SK-N-SH (cell line): ENCODE results near the gene FAM72D. TPM values are rescaled to one million over a fixed set of nuclear protein-coding genes. Genes with fewer than 3 reads are reported as not detected.
"Not testable (repeated sequence)": the region's sequence is repeated elsewhere in the genome, so short reads cannot be mapped to it uniquely, and the experiment has no call there.

Experiments
- CTCF ChIA-PET: fragments of 300-600, 350-600 bp; formaldehyde crosslinking; extraction: SDS; loops from one replicate; lab custom pipeline; 2021; lab: Yijun Ruan, JAX
- POLR2A ChIA-PET: fragments of 350-600 bp; sonication (Branson Sonifier 250); formaldehyde crosslinking; extraction: SDS; loops from one replicate; lab custom pipeline; 2020; ENCODE audit warnings: antibody characterized with exemption, inconsistent platforms; lab: Yijun Ruan, JAX
- DNase-seq: peaks from one replicate; pipeline ENCODE4 v3.0.0; 2012
- H2AFZ ChIP-seq: fragments of 200-600 bp; sonication (generic); 2 replicates; pipeline ENCODE4 v1.8.1; 2016; ENCODE audit warnings: antibody characterized with exemption, mild to moderate bottlenecking, low read depth
- H3F3A ChIP-seq: fragments of 200-600 bp; sonication (generic); replicated peaks from 2 replicates; pipeline ENCODE3; 2016; ENCODE audit warnings: antibody characterized with exemption, mild to moderate bottlenecking; ENCODE audit not compliant: insufficient read depth
- H3K27ac ChIP-seq, 2 experiments: fragments of 200-500 bp in 1 of 2; fragments of 200-600 bp in 1 of 2; sonication (Bioruptor generic) in 1 of 2; sonication (generic), shearing (Covaris generic) in 1 of 2; 2 replicates each; pipeline versions ENCODE4 v1.5.1 to v1.6.1; 2014 to 2016; ENCODE audit warnings: low read depth in 2 of 2, inconsistent platforms in 1 of 2, low read length in 1 of 2, mild to moderate bottlenecking in 1 of 2, mixed read lengths in 1 of 2
- H3K27me3 ChIP-seq: fragments of 200-600 bp; sonication (generic), shearing (Covaris generic); 2 replicates; pipeline ENCODE4 v1.6.1; 2016; ENCODE audit warnings: mixed run types; ENCODE audit not compliant: insufficient read depth
- H3K36me3 ChIP-seq, 2 experiments: fragments of 200-500 bp in 1 of 2; fragments of 200-600 bp in 1 of 2; sonication (Bioruptor generic) in 1 of 2; sonication (generic) in 1 of 2; replicated peaks in 1 of 2; 2 replicates each; pipeline versions ENCODE3 to v1.5.1; 2014 to 2016; ENCODE audit warnings: low read length in 1 of 2, mild to moderate bottlenecking in 1 of 2; ENCODE audit not compliant: insufficient read depth in 2 of 2, control insufficient read depth in 1 of 2
- H3K4me1 ChIP-seq, 2 experiments: fragments of 200-500 bp in 1 of 2; fragments of 200-600 bp in 1 of 2; sonication (Bioruptor generic) in 1 of 2; sonication (generic), shearing (Covaris generic) in 1 of 2; 2 replicates each; pipeline versions ENCODE4 v1.5.1 to v1.6.1; 2014 to 2016; ENCODE audit warnings: low read depth in 1 of 2, low read length in 1 of 2, mixed run types in 1 of 2; ENCODE audit not compliant: insufficient read depth in 2 of 2, control insufficient read depth in 1 of 2
- H3K4me2 ChIP-seq: fragments of 200-600 bp; sonication (generic), shearing (Covaris generic); 2 replicates; pipeline ENCODE4 v1.6.1; 2017; ENCODE audit warnings: mixed run types
- H3K4me3 ChIP-seq, 2 experiments: fragments of 200-500 bp in 1 of 2; fragments of 200-600 bp in 1 of 2; sonication (Bioruptor generic) in 1 of 2; sonication (generic), shearing (Covaris generic) in 1 of 2; 2 replicates each; pipeline versions ENCODE4 v1.5.1 to v1.8.1; 2014 to 2016; ENCODE audit warnings: low read depth in 2 of 2, inconsistent platforms in 1 of 2, low read length in 1 of 2, mild to moderate bottlenecking in 1 of 2, mixed read lengths in 1 of 2, moderate library complexity in 1 of 2
- H3K79me2 ChIP-seq: fragments of 200-600 bp; sonication (generic); 2 replicates; pipeline ENCODE4 v1.8.1; 2017; ENCODE audit warnings: mild to moderate bottlenecking; ENCODE audit not compliant: insufficient read depth
- H3K9ac ChIP-seq: fragments of 200-600 bp; sonication (generic); 2 replicates; pipeline ENCODE4 v1.6.1; 2017; ENCODE audit warnings: mixed run types
- H3K9me2 ChIP-seq: fragments of 200-600 bp; sonication (generic); 2 replicates; pipeline ENCODE4 v1.6.1; 2017; ENCODE audit warnings: mixed run types
- H3K9me3 ChIP-seq: fragments of 200-600 bp; sonication (generic); 2 replicates; pipeline ENCODE4 v1.6.1; 2017; ENCODE audit warnings: mixed run types, mild to moderate bottlenecking, moderate library complexity
- H4K20me1 ChIP-seq: fragments of 200-600 bp; sonication (generic); 2 replicates; pipeline ENCODE4 v1.6.1; 2017; ENCODE audit warnings: mild to moderate bottlenecking, mixed run types; ENCODE audit not compliant: insufficient read depth
- WGBS: methylation state at CpG from one replicate; pipeline ENCODE4 v1.1.6; 2017; ENCODE audit warnings: low lambda C conversion rate; 5-methylcytosine and 5-hydroxymethylcytosine counted together
- polyA plus RNA-seq, 3 experiments: library from polyadenylated mRNA; depleted of rRNA; stranded (reverse); fragments of >200 nt; gene quantifications; 2 replicates each; pipeline ENCODE4 v1.2.3, GENCODE V29; 2012

FAM72D gene
- polyA plus RNA-seq (2012; rRNA removed), result 2.6 and 3.2 TPM in 2 replicates
- 3.2 TPM in 2 replicates for polyA plus RNA-seq (2012; cell fraction: cytosol; rRNA removed)
- polyA plus RNA-seq (2012; cell fraction: nucleus; rRNA removed), result 1.2 and 2.0 TPM in 2 replicates

DNA sequence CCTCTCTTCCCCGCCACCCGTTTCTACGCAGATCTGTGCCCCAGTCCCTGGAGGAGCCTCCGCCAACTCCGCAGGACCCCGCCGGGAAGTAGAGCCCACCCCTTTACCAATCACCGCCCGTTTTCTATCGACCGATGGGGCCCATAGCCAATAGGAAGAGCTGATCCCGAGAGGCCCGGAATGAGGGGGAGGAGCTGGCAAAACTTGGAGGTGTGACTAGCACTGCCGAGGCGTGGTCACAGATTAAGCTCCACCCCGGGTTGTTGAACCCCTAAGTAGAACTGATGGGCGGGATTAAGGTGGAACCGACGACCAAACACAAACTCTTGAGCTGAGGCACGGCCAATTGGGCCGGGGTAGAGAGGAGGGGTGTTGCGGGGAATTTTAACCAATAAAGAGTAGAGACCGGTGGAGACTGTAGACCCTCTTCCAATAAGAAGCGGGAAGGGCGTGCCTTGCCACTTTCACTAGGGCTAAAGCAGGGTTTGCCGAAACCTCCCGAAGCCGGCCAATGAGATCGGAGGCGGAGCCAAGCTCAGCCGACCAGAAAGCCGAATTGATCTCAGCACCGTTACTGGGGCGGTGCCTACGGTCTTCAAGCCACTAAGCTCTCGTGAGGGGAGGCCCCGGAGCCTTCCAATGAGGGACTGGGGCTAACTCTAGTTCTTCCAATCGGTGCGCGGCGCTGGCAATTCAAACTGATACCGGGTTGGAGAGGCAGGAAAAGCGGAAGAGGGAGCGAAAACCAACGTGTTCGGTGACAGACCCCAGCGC lies at the start of gene FAM72D, which contains the start of gene SRGAP2B:
Gene FAM72D (plus strand): TSS at position 691 of the 774 bp plus-strand sequence. CDS start 874 bp downstream, outside the sequence.
Gene SRGAP2B (minus strand): TSS at position 45 of the 774 bp plus-strand sequence. CDS start 2,427 bp downstream, outside the sequence.
- Histone ChIP-seq H3K4me3 (peak within 1 kb of the TSS in 1 of 2 experiments; percentile 43; a peak in 2 of 4 replicates), H3K9ac (peak within 1 kb of the TSS; percentile 39; the same call in 1 of the 2 replicates), H3K4me2 (0 out of 2 replicates have a peak within 1 kb of the TSS, but pooled peaks have one; percentile 41)
- H2AFZ ChIP-seq, H3K9me2 ChIP-seq, CTCF ChIA-PET, H3K9me3 ChIP-seq, POLR2A ChIA-PET, H3K79me2 ChIP-seq, H3F3A ChIP-seq, H3K27me3 ChIP-seq, H3K4me1 ChIP-seq, DNase-seq, H3K27ac ChIP-seq, H3K36me3 ChIP-seq, H4K20me1 ChIP-seq: not testable (repeated sequence)
- no CpG with 5 or more reads among the region's 47 CpGs for WGBS

DNA sequence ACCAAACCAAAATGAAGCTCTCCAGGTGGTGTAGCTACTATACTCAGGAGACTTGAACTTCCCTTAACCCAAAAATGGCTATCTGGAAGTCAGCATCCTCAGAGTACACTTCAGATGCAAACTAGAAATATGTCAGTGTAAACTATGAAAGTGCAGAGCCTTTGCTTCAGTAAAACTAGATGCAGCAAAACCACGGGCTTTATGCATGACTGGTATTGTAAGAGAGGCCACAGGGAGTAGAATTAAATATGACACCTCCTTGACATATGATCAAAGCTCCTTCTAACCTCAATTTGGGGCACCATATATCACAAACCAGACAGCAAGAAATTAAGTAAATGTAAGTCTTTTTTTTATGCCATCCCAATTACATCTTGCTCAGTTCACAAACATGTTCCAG lies 48.2 kb upstream of the FAM72D start:
- CTCF ChIA-PET, H3K27me3 ChIP-seq, H4K20me1 ChIP-seq, H3K27ac ChIP-seq, DNase-seq, H3K9me2 ChIP-seq, H3K9ac ChIP-seq, H3F3A ChIP-seq, H3K4me2 ChIP-seq, POLR2A ChIA-PET, H3K9me3 ChIP-seq, H2AFZ ChIP-seq, H3K79me2 ChIP-seq, H3K36me3 ChIP-seq, H3K4me3 ChIP-seq, H3K4me1 ChIP-seq: not testable (repeated sequence)
- WGBS, result no CpG with 5 or more reads among the region's 1 CpG

DNA sequence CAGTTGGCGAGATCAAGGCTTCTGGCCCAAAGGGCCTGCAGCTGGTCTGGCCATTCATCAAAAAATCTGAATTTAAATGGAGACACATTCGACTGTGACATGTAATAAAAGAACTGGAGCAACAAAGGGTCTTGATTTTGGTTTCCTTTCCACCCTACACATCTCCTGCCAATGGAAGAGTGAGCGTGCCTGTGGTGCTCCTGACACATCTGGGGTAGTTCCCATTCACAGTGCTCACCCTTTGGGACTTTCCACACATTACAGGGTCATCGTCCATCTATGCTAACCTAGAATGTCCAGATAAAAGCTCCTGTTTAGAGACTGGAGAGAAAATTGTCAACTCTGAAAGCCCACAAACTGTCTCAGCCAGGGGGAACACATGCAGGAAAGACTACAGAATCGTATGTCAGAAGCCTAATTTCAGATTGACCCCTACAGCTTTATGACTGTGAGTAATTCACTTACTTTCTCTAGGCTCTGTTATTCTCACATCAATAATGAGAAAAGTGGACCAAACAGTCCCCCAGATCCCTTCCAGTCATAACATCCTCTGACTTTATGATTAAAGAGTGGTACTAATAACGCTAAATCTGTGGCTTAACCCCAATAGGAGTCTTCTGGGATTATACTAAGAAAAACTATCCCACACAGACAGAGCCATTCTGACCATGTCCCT lies 47.5 kb upstream of the FAM72D start:
- H3F3A ChIP-seq, H3K9me2 ChIP-seq, H3K9me3 ChIP-seq, H3K4me3 ChIP-seq, H3K36me3 ChIP-seq, DNase-seq, CTCF ChIA-PET, H3K27me3 ChIP-seq, POLR2A ChIA-PET, H3K27ac ChIP-seq, H3K79me2 ChIP-seq, H3K4me1 ChIP-seq, H3K4me2 ChIP-seq, H2AFZ ChIP-seq, H3K9ac ChIP-seq, H4K20me1 ChIP-seq: not testable (repeated sequence)
- no CpG with 5 or more reads among the region's 6 CpGs for WGBS

DNA sequence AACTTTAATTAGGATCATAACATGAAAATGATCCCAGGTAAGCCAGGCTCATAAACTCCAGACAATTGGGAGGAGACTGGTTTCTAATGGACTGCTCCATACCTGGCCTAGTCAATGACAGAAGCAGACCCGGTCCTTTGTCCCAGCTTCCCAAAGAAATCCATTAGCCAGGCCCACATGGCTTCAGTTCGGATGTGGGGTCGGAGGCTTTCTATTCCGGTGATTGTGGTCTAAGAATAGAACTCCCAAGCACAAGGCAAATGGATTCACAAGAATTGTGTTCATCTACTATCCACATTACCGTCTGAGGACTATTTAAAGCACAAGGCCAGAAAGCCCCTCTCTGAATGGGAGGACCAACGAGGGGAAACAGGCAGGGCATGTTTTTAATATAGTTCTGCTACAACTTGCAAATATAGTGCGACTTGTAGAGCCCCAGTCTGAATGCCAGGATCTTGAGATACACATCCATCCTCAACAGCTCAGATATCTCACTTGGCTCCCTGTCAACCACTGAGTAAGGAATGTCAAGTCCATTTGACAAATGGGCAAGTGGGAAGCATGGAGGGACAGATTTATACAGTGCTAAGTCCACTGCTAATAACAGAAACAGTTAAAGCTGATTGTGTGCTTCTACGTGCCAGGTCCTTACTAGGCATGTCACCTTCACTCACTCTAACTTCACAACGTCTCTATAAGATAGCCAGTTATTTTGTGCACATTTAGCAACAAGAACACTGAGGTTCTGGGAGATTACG lies 43.6 kb upstream of the FAM72D start:
- H3K9ac ChIP-seq, H3K27me3 ChIP-seq, POLR2A ChIA-PET, H3K27ac ChIP-seq, H3K36me3 ChIP-seq, H3F3A ChIP-seq, H4K20me1 ChIP-seq, H3K4me2 ChIP-seq, H3K79me2 ChIP-seq, H3K4me1 ChIP-seq, H2AFZ ChIP-seq, H3K9me2 ChIP-seq, H3K9me3 ChIP-seq, DNase-seq, H3K4me3 ChIP-seq, CTCF ChIA-PET: not testable (repeated sequence)
- no CpG with 5 or more reads among the region's 10 CpGs for WGBS

DNA sequence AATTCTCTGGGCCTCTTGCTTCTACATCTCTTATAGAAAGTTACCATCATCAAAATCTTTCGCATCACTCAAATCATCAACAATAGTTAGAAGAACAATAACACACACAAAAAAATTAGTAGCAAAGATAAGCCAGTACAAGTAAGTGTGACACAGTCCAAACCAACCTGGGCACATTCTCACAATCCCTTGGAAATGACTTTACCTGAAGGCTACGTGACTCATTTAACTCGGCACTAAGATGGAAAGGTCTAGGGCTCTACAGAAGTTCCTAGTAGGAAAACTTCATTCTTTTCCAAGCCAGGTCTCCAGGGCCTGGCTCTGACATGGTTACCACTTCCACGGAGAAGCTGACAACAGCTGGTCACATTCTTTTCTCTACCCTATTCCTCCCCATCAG lies 42.3 kb upstream of the FAM72D start:
- H3K36me3 ChIP-seq, H3F3A ChIP-seq, H4K20me1 ChIP-seq, CTCF ChIA-PET, H3K9ac ChIP-seq, H3K9me2 ChIP-seq, H3K79me2 ChIP-seq, H3K4me3 ChIP-seq, DNase-seq, H3K27ac ChIP-seq, H3K9me3 ChIP-seq, H3K4me2 ChIP-seq, H3K4me1 ChIP-seq, H2AFZ ChIP-seq, POLR2A ChIA-PET, H3K27me3 ChIP-seq: not testable (repeated sequence)
- WGBS, result no CpG with 5 or more reads among the region's 4 CpGs

DNA sequence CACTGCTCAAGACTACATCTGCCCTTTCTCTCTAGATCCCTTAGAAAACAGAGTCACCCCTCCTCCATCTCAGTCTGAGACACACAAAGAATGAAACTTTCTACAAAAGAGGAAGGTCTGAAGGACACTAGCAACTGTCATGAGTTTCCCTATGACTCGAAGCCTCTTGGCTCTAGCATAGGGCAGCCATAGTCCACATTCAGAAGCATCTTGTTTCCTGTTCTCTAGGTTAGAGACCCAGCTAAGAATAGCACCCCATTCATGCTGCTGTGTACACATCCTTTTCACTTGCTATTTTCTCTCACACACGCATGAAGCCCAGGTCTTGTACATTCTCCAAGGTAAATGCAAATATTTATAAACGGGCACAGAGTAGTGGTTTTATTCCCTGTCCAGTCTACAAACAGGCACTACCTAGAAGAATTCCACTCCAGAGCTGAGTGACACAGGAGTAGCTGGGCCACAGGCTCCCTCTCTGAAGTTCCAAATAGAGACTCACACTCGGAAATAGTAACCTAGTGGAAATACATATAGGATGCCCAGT lies 40.5 kb upstream of the FAM72D start:
- H3K27ac ChIP-seq, H4K20me1 ChIP-seq, H3K9me2 ChIP-seq, H2AFZ ChIP-seq, H3K9ac ChIP-seq, H3K27me3 ChIP-seq, H3K9me3 ChIP-seq, CTCF ChIA-PET, H3F3A ChIP-seq, H3K4me2 ChIP-seq, H3K4me1 ChIP-seq, H3K36me3 ChIP-seq, H3K4me3 ChIP-seq, DNase-seq, POLR2A ChIA-PET, H3K79me2 ChIP-seq: not testable (repeated sequence)
- no CpG with 5 or more reads among the region's 4 CpGs for WGBS
